Subcutaneous adipose tissue (tissue), 4 donors: ENCODE results near the gene MCTP2. TPM values are rescaled to one million over a fixed set of nuclear protein-coding genes. Genes with fewer than 3 reads are reported as not detected.

Experiments used
- CTCF ChIP-seq: fragments of 450-650 bp; IDR thresholded peaks from one replicate; pipeline ENCODE4 v1.5.1; 2016; ENCODE audit warnings: low read depth, mild to moderate bottlenecking, control low read depth, antibody characterized with exemption, moderate library complexity
- total RNA-seq, 4 donors: library from RNA; depleted of rRNA; stranded (reverse); fragments of >200 nt; gene quantifications; one replicate each; pipeline ENCODE4 v1.1.0, GENCODE V29; 2016

The MCTP2 gene
- total RNA-seq, 4 donors from 2014 or later = 2.6 to 5.5 (median 4.6) TPM

- no peak for TF ChIP-seq CTCF
These were observed 46.1 kb downstream of the MCTP2 start for GRCh38 chr15:94277485-94277884.

DNA sequence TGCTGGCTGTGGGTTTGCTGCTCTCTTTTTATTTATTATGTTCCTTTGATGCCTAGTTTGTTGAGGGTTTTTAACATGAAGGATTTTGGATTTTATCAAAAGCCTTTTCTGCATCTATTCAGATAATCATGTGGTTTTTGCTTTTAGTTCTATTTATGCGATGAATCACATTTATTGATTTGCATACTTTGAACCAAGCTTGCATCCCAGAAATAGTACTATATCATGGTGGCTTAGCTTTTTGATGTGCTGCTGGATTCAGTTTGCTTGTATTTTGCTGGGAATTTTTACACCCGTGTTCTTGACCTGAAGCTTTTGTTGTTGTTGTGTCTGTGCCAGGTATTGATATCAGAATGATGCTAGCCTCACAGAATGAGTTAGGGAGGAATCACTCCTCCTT lies 48.4 kb downstream of the MCTP2 start:
- no peak for TF ChIP-seq CTCF

- TF ChIP-seq CTCF = no peak
These were observed 48.9 kb downstream of the MCTP2 start for GRCh38 chr15:94280301-94280700.

- no peak for TF ChIP-seq CTCF
These were observed 51.2 kb downstream of the MCTP2 start for GRCh38 chr15:94282269-94283250.

GRCh38 chr15:94286583-94286982 lies 55.2 kb downstream of the MCTP2 start:
- TF ChIP-seq CTCF = no peak

DNA sequence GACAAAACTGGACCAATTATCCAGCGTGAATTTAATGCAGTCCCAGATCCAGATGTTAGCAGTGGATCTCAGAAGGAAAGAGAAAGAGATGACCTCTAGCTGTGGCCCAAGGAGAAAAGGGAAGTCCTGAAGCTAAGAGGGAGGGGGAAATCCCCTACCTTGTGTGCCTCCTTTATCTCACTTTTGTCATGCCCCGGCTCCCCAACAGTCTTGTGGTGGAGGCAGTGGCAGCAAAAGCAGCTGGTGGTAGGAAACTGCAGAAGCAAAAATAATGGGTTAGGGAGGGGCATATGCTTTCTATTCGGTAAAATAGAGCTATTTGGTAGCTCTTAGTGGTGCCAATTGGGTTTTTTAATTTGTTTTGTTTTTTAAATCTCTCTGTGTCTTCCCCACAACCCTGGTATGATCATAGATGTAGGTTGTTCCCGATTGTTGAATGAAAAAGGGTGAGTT lies 56.5 kb downstream of the MCTP2 start:
- no peak for TF ChIP-seq CTCF

- TF ChIP-seq CTCF = no peak
These were observed 59.4 kb downstream of the MCTP2 start for GRCh38 chr15:94290730-94291129.
